ENCODE measurements around the gene ZDHHC14.

- TF ChIP-seq CTCF (IDR thresholded peaks at IDR 0.05) = peak in 1 of 6 experiments; percentile 22
- no peak for TF ChIP-seq POLR2A (IDR thresholded peaks at IDR 0.05)
Measured at GRCh38 chr6:157669747-157670216, 288.8 kb downstream of the ZDHHC14 start.

Data from thyroid gland (tissue), 4 donors.